OCI-LY7 (cell line): ENCODE data around the gene NT5M.

Experiments used
- EZH2phosphoT487 ChIP-seq: fragments of 200-600 bp; sonication (generic); IDR thresholded peaks from 2 replicates; pipeline ENCODE4 v1.6.1; 2018; ENCODE audit warnings: low read depth, borderline replicate concordance, mild to moderate bottlenecking, mixed run types, antibody characterized with exemption, low read length, moderate library complexity, mixed read lengths
- TF ChIP-seq, protein P1 (sequence below): fragments of 200-600 bp; sonication (generic); conservative IDR thresholded peaks from 2 replicates; pipeline ENCODE4 v1.5.1; 2014; ENCODE audit warnings: mild to moderate bottlenecking, antibody characterized with exemption, low read length, moderate library complexity, mixed read lengths

DNA sequence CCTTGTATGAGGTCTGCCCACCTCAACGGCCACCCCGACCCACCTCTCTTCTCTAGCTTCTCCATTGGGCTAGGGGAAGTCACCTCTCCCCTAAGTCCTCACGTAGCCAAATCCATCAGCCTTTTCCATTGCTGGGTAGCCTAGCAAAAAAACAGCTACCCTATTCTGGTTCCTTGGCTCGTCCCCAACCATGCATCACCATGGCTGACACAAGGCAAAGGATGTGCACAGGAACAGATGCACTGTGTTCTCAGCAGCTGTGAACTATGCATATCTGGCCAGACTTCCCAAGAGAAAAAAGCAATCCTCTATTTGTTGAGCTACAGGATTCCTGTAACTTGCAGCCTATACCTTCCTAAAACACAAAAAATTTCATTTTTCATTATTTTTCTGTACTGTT is 44.2 kb upstream of the NT5M start:
- TF ChIP-seq, protein P1, sequence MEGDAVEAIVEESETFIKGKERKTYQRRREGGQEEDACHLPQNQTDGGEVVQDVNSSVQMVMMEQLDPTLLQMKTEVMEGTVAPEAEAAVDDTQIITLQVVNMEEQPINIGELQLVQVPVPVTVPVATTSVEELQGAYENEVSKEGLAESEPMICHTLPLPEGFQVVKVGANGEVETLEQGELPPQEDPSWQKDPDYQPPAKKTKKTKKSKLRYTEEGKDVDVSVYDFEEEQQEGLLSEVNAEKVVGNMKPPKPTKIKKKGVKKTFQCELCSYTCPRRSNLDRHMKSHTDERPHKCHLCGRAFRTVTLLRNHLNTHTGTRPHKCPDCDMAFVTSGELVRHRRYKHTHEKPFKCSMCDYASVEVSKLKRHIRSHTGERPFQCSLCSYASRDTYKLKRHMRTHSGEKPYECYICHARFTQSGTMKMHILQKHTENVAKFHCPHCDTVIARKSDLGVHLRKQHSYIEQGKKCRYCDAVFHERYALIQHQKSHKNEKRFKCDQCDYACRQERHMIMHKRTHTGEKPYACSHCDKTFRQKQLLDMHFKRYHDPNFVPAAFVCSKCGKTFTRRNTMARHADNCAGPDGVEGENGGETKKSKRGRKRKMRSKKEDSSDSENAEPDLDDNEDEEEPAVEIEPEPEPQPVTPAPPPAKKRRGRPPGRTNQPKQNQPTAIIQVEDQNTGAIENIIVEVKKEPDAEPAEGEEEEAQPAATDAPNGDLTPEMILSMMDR = no peak
- no peak for TF ChIP-seq EZH2phosphoT487
